NCI-H2227 (cell line): ENCODE results near the gene RACGAP1.

Experiments used
- DNase-seq: peaks from one replicate; lab custom pipeline; 2025; ENCODE audit not compliant: unreplicated experiment; lab: John Stamatoyannopoulos, UW

Gene RACGAP1

GRCh38 chr12:49944046-49944445 lies 81.2 kb downstream of the RACGAP1 start:
- no peak for DNase-seq

- no peak for DNase-seq
These were observed 81.7 kb downstream of the RACGAP1 start for GRCh38 chr12:49943625-49943960.

DNA sequence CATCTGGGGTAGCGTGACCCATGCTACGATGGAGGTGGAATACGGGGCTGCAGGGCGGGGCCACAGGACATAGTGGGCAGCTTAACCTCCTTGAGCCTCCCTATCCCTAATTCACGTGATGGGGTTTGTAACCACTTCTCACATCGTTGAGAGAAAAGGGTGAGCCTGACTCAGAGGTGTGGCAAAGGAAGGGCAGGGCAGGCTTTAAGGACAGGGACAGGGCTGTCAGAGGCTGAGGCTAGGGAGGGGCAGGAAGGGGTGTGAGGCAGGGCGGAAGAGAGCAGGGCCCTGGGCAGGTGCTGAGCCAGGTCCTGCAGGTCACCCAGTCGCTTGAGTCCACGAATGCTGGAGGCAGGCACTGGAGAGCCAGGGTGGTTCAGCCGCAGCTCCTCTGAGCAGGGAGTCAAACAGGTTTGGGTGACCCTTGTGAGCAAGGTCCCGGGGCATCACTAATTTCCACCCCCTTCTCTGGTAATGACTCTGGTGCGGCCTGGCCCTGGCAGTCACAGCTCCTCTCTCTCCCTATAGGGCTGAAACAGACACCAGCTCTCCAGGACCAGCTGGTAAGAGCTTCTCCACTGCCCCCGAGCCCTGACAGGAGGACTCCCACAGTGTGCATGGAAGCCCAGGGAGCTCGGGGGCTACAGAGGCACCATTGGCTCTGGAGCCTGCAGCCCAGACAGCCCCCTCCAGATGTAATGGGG lies 82.2 kb downstream of the RACGAP1 start:
- no peak for DNase-seq

DNA sequence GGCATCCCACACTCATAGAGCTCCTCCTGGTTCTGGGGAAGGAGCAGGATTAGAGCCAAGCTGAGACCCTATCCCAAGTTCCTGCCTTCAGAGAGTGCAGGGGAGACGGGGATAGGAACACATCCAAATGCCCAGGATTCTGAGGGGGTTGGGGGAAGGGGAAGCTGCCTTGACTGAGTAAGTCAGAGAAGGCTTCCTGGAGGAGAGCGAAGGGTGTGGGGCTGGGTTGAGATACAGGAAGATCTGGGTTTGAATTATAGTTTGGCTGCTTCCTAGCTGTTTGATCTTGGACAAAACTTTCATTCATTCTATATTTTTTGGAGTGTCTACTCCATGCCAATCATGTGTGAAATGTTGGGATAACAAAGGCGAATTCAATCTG lies 82.8 kb downstream of the RACGAP1 start:
- DNase-seq = no peak

- no peak for DNase-seq
These were observed 83.5 kb downstream of the RACGAP1 start for GRCh38 chr12:49941556-49942511.

GRCh38 chr12:49939707-49940106 lies 85.6 kb downstream of the RACGAP1 start:
- no peak for DNase-seq

- no peak for DNase-seq
These were observed 86.0 kb downstream of the RACGAP1 start for GRCh38 chr12:49939307-49939706.
